T-cell (primary cell): ENCODE results near the gene LOXHD1. TPM values are rescaled to one million over a fixed set of nuclear protein-coding genes. Genes with fewer than 3 reads are reported as not detected.

Source experiments
- ATAC-seq, 4 experiments: fragments of 200-7000 bp in 3 of 4; fragments of 150-1000 bp in 1 of 4; cut with Tn5 transposase; replicated peaks in 1 of 4; 1 replicate in 3 of 4; 2 replicates in 1 of 4; pipeline ENCODE4 v1.10.0; 2021; ENCODE audit warnings: moderate library complexity in 3 of 4, mild to moderate bottlenecking in 2 of 4, moderate number of reproducible peaks in 1 of 4
- CTCF ChIA-PET, 2 donors: fragments of 300-600 bp; sonication (Branson Sonifier 250); formaldehyde crosslinking; loops; one replicate each; lab custom pipeline; 2022; ENCODE audit warnings: antibody characterized with exemption in 2 of 2; lab: Charles Lee
- POLR2A ChIA-PET, 2 donors: fragments of 300-600 bp; sonication (Branson Sonifier 250); formaldehyde crosslinking; loops; one replicate each; lab custom pipeline; 2022; ENCODE audit warnings: antibody characterized with exemption in 2 of 2; lab: Charles Lee
- DNase-seq, 35 experiments: peaks; one replicate each; pipeline versions ENCODE4 v3.0.0 to v3.0.0-alpha.2; 2013 to 2023
- H3K27ac ChIP-seq: one replicate; pipeline ENCODE4 v1.5.1; 2013; ENCODE audit warnings: low read length
- H3K27me3 ChIP-seq, 2 experiments: replicated peaks in 1 of 2; 1 replicate in 1 of 2; 2 replicates in 1 of 2; pipeline versions ENCODE4 v1.6.1 to v1.7.0; 2013; ENCODE audit warnings: low read length in 1 of 2, mixed read lengths in 1 of 2; ENCODE audit not compliant: control insufficient read depth in 2 of 2, insufficient read depth in 2 of 2; ENCODE audit errors: extremely low read depth in 1 of 2
- H3K36me3 ChIP-seq, 2 donors: 1 replicate in 1 of 2; 2 replicates in 1 of 2; pipeline versions ENCODE4 v1.6.1 to v1.7.0; 2013; ENCODE audit warnings: low read length in 1 of 2; ENCODE audit not compliant: control insufficient read depth in 2 of 2, insufficient read depth in 1 of 2; ENCODE audit errors: extremely low read depth in 1 of 2
- H3K4me1 ChIP-seq, 2 experiments: 1 replicate in 1 of 2; 2 replicates in 1 of 2; pipeline versions ENCODE4 v1.6.1 to v1.7.0; 2013; ENCODE audit warnings: low read length in 2 of 2, mixed read lengths in 1 of 2; ENCODE audit not compliant: insufficient read depth in 2 of 2, control insufficient read depth in 1 of 2; ENCODE audit errors: extremely low read depth in 1 of 2
- H3K4me3 ChIP-seq, 2 donors: 1 replicate in 1 of 2; 2 replicates in 1 of 2; pipeline versions ENCODE4 v1.5.1 to v1.7.0; 2013; ENCODE audit warnings: mild to moderate bottlenecking in 2 of 2, low read length in 1 of 2, moderate library complexity in 1 of 2; ENCODE audit not compliant: control insufficient read depth in 1 of 2; ENCODE audit errors: extremely low read depth in 1 of 2
- H3K9me3 ChIP-seq: 2 replicates; pipeline ENCODE4 v1.7.0; 2013
- H3K27ac Mint-ChIP-seq, 2 donors: one replicate each; pipeline ENCODE4 v1.8.0; 2020 to 2021; ENCODE audit warnings: mild to moderate bottlenecking in 2 of 2, mixed read lengths in 2 of 2
- H3K27me3 Mint-ChIP-seq, 2 donors: one replicate each; pipeline ENCODE4 v1.8.0; 2021 to 2022; ENCODE audit warnings: mixed read lengths in 2 of 2
- H3K36me3 Mint-ChIP-seq: one replicate; pipeline ENCODE4 v1.8.0; 2021; ENCODE audit warnings: mixed read lengths
- H3K4me1 Mint-ChIP-seq, 3 donors: one replicate each; pipeline ENCODE4 v1.8.0; 2020 to 2022; ENCODE audit warnings: mixed read lengths in 3 of 3, mild to moderate bottlenecking in 1 of 3
- H3K4me3 Mint-ChIP-seq, 3 donors: one replicate each; pipeline ENCODE4 v1.8.0; 2020 to 2022; ENCODE audit warnings: mild to moderate bottlenecking in 3 of 3, mixed read lengths in 3 of 3, moderate library complexity in 3 of 3
- H3K9me3 Mint-ChIP-seq, 3 donors: one replicate each; pipeline ENCODE4 v1.8.0; 2020 to 2022; ENCODE audit warnings: mixed read lengths in 3 of 3
- WGBS: methylation state at CpG from one replicate; pipeline ENCODE4 v1.1.5; 2013; ENCODE audit warnings: missing lambda C conversion rate; ENCODE audit not compliant: insufficient coverage; 5-methylcytosine and 5-hydroxymethylcytosine counted together
- total RNA-seq, 35 experiments: library from RNA in 6 of 35; stranded (reverse) in 6 of 35; fragments of 120-200 nt in 1 of 35; gene quantifications; one replicate each; pipeline versions ENCODE4 v1.2.1 to v1.2.4 and lab custom pipeline; 2013 to 2026

LOXHD1 gene
- total RNA-seq, 5 donors from 2014 or later (not counting 1 experiment from before 2014, with no cell fraction given): 0.07 to 0.21 (median 0.15) TPM; not detected in 1

DNA sequence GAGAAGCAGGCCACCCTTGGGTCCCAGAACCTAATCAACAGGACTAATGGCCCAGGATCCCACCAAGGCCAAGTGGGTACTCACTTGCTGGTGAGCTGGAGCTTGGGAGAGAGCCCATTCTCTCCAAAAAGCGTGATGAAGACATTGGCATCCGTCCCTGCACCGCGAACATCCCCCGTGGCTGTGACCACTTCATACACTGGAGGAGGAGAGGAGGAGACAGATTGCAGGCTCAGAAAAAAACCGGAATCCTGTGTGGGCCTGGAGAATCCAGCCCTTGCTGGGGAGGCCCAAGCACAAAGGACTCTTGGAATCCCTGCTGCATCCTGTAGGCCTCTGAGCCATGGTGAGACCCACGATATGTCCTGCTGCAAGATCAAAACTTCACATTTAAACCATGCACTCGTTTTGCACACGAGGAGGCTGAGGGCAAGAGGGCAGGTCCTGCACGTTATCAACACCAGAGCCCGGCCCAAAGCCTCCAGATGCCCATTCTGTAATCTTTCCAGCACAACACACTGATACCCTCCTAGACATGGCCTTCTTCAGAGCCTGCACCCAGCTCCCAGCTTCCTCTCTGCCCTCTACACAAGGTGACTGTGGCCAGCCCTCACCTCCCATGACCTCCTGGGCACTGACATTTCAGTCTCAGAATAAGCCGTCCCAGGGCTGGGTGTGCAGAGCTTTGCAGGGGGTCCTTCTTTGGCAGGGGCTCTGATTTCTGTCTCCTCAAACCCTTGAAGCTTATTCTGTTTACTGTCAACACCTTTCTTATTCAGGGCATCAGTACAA is 7.8 kb downstream of the LOXHD1 start:
- Mint-ChIP-seq H3K27me3 (peaks cover 3 to 6% of the 10 kb centered on the region in 2 donors), H3K4me3 (no peak overlapping the region), H3K4me1 (no peaks in the 10 kb centered on the region), H3K36me3 (no peaks in the 10 kb centered on the region), H3K9me3 (no peaks in the 10 kb centered on the region), H3K27ac (no peak overlapping the region)
- ChIA-PET CTCF (interaction anchor here (0.6 to 1.0 kb wide), 3 partner anchors 9 to 478 kb away, joined by 3 to 4 read pairs (median 3); no protein-coding TSS in a partner anchor), POLR2A (no interaction called here)
- Histone ChIP-seq H3K4me1 (no peaks in the 10 kb centered on the region), H3K27ac (no peak overlapping the region), H3K9me3 (no peaks in the 10 kb centered on the region), H3K27me3 (peaks cover 0 to 13% of the 10 kb centered on the region in 2 experiments), H3K4me3 (no peak overlapping the region), H3K36me3 (no peaks in the 10 kb centered on the region)
- 76% methylated on average over 10 of the region's 12 CpGs for whole genome bisulfite sequencing
- ATAC-seq: no peak
- DNase-seq: no peak

DNA sequence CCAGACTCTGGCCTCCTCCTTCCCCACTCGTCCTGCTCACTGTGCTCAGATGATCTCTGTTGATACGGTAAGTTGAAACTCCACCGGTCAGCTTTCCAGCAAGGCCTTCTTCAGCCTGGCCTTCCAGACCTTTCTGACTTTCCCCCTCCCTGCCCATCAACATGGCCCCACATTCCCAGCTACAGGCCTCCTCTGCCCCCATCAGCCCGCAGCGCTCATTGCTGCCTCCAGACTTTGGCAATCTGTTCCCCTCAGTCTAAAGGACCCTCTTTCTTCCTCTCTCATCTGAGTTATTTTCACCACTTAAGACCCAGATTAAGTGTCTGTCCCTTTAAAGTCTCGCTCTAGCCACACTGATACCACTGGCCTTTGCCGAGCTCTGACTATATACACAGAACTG is 10.6 kb downstream of the LOXHD1 start:
- CTCF ChIA-PET: no interaction called here
- no peak overlapping the region for H3K27ac Mint-ChIP-seq

DNA sequence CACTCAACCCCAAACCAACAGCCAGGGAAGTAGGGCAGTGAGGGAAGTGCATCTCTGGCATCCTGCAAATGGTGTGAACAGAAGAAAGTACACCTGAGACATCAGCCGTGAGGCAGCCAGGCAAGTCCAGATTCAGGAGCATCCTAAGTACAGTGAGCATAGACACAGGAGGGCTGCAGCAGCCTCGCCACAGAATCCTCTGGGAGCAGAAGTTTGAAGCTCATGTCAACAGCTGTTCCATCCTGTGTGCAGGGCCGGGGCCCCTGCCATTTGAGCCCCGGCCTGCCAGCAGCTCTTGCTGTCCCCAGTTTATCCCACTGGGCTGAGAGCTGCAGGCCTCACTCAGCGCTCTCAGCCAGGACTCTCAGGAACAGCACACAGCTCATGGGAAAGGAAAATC is 14.5 kb downstream of the LOXHD1 start:
- POLR2A ChIA-PET: no interaction called here
- ATAC-seq: no peak
- Histone ChIP-seq H3K4me3 (no peak overlapping the region), H3K27me3 (peaks cover 0 to 14% of the 10 kb centered on the region in 2 experiments), H3K4me1 (no peaks in the 10 kb centered on the region), H3K36me3 (no peaks in the 10 kb centered on the region), H3K9me3 (no peaks in the 10 kb centered on the region), H3K27ac (no peak overlapping the region)
- Mint-ChIP-seq H3K36me3 (no peaks in the 10 kb centered on the region), H3K27ac (no peak overlapping the region), H3K9me3 (no peaks in the 10 kb centered on the region), H3K4me3 (no peak overlapping the region), H3K4me1 (no peaks in the 10 kb centered on the region), H3K27me3 (peaks cover 3 to 6% of the 10 kb centered on the region in 2 donors)
- 48% methylated on average over 3 of the region's 5 CpGs for WGBS
- CTCF ChIA-PET: no interaction called here
- DNase-seq: no peak

More for the DNA sequence above, 10.6 kb downstream of the LOXHD1 start:
- POLR2A ChIA-PET: no interaction called here
- Histone ChIP-seq H3K27me3 (peaks cover 0 to 17% of the 10 kb centered on the region in 2 experiments), H3K4me1 (no peaks in the 10 kb centered on the region), H3K27ac (no peak overlapping the region), H3K36me3 (no peaks in the 10 kb centered on the region), H3K4me3 (no peak overlapping the region), H3K9me3 (no peaks in the 10 kb centered on the region)
- WGBS: 80% methylated on average over 7 of the region's 7 CpGs
- ATAC-seq (no peak), DNase-seq (no peak)
- Mint-ChIP-seq H3K4me3 (no peak overlapping the region), H3K9me3 (no peaks in the 10 kb centered on the region), H3K27me3 (peaks cover 3 to 6% of the 10 kb centered on the region in 2 donors), H3K4me1 (no peaks in the 10 kb centered on the region), H3K36me3 (no peaks in the 10 kb centered on the region)

DNA sequence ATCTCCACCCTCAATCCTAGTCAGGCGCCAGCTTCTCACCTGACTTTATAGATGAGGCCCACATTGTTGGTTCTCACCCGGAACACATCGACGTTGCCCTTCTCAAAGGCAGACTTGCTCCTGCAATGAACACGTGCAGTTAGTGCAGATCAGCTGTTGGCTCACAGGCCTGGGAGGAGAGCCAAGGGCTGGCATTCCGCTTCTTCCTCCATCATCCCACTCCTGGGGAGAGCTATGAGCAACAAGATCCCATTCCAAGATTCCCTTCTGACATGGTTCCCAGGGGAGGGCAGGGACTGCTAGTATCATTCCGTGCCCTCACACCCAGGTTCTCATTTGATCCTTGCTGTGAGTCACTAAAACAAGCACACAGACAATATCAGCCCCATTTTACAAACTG is 15.1 kb downstream of the LOXHD1 start:
- POLR2A ChIA-PET: no interaction called here
- no peak overlapping the region for H3K27ac ChIP-seq
- Mint-ChIP-seq H3K27ac (no peak overlapping the region), H3K4me1 (no peaks in the 10 kb centered on the region), H3K4me3 (no peak overlapping the region), H3K36me3 (no peaks in the 10 kb centered on the region), H3K9me3 (no peaks in the 10 kb centered on the region), H3K27me3 (peaks cover 3 to 6% of the 10 kb centered on the region in 2 donors)
- H3K27me3 ChIP-seq: peaks cover 0 to 13% of the 10 kb centered on the region in 2 experiments
- 90% methylated on average over 5 of the region's 7 CpGs for WGBS
- no peaks in the 10 kb centered on the region for H3K36me3 ChIP-seq
- no peaks in the 10 kb centered on the region for H3K4me1 ChIP-seq
- CTCF ChIA-PET: no interaction called here
- no peak for ATAC-seq
- no peak for DNase-seq
- H3K9me3 ChIP-seq: no peaks in the 10 kb centered on the region
- H3K4me3 ChIP-seq: no peak overlapping the region

DNA sequence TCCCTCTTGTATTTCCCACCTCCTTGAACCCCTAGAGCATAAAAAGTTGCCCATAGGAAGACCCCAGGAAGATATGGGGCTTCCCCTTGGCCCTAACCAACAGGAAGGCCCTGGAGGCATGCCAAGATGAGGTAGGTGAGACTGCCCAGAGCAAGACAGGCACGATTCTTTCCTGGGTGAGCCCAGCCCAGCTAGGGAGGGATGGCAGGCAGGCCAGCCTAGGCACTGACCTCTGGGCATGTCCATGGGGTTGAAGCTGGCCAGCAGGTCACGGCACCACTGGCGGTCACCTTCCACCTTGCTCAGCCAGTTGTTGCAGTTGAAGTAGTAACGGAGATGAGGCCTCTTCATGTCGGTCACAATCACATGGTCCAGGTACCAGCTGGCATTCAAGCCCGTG is 17.6 kb downstream of the LOXHD1 start:
- no peak overlapping the region for H3K27ac ChIP-seq
- ATAC-seq (no peak), DNase-seq (no peak)
- WGBS: 95% methylated on average over 4 of the region's 6 CpGs
- H3K27ac Mint-ChIP-seq: no peak overlapping the region
- no peaks in the 10 kb centered on the region for H3K9me3 ChIP-seq
- H3K27me3 Mint-ChIP-seq: no peaks in the 10 kb centered on the region
- ChIA-PET CTCF (no interaction called here), POLR2A (no interaction called here)
- no peaks in the 10 kb centered on the region for H3K9me3 Mint-ChIP-seq
- no peaks in the 10 kb centered on the region for H3K36me3 Mint-ChIP-seq
- peaks cover 0 to 2% (median 0%) of the 10 kb centered on the region in 3 donors for H3K4me1 Mint-ChIP-seq
- H3K27me3 ChIP-seq: peaks cover 0 to 4% of the 10 kb centered on the region in 2 experiments
- H3K36me3 ChIP-seq: no peaks in the 10 kb centered on the region
- H3K4me1 ChIP-seq: no peaks in the 10 kb centered on the region
- H3K4me3 Mint-ChIP-seq: no peak overlapping the region
- no peak overlapping the region for H3K4me3 ChIP-seq

DNA sequence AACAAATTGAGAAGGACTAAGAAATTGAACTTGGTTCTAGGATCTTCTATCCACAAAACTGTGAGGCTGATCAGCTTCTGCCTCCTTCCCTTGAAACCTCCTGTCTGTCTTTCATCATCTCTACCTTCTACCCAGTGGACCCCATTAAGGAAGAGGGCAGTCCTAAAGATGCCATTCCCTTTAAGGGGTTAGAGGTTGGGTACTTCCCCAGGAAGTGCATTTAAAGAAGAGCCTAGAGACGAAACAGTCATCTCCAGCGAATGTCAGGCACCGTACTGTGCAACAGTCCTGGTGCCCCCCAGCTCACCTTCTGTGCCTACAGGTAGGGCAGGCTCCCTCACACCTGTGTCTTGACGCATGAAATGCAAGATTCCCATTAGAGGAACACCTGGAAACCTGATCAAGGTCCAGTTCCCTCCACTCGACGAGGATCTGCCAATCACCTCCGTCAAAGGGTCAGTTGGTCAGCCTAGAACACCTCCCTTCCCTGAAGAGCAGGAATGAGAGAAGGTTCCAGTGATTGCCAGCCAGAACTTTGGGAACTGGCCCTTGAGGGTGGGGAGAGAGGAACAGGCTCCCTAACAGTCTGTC is 20.9 kb downstream of the LOXHD1 start:
- WGBS: 77% methylated on average over 4 of the region's 7 CpGs
- CTCF ChIA-PET: no interaction called here
- Mint-ChIP-seq H3K27ac (no peak overlapping the region), H3K36me3 (no peaks in the 10 kb centered on the region), H3K4me3 (no peak overlapping the region), H3K4me1 (peaks cover 0 to 2% (median 0%) of the 10 kb centered on the region in 3 donors), H3K27me3 (peaks cover 0 to 3% of the 10 kb centered on the region in 2 donors), H3K9me3 (no peaks in the 10 kb centered on the region)
- no peak overlapping the region for H3K4me3 ChIP-seq
- POLR2A ChIA-PET: no interaction called here
- no peak overlapping the region for H3K27ac ChIP-seq
- H3K4me1 ChIP-seq: no peaks in the 10 kb centered on the region
- H3K36me3 ChIP-seq: no peaks in the 10 kb centered on the region
- no peak for ATAC-seq
- H3K27me3 ChIP-seq: peaks cover 0 to 3% of the 10 kb centered on the region in 2 experiments
- DNase-seq: no peak
- no peaks in the 10 kb centered on the region for H3K9me3 ChIP-seq
